ENCODE results near the gene OTOS.

Gene OTOS

GRCh38 chr2:240140511-240140910 is at the start of gene OTOS:
Gene OTOS (minus strand): TSS chr2:240140658. CDS start chr2:240140326, 332 bp downstream.
- no peak for DNase-seq

- no peak for DNase-seq
These were observed 49.2 kb upstream of the OTOS start for GRCh38 chr2:240189686-240190085.

- DNase-seq, result no peak
These were observed 47.6 kb upstream of the OTOS start for GRCh38 chr2:240187989-240188590.

GRCh38 chr2:240186191-240186725 is 45.8 kb upstream of the OTOS start:
- no peak for DNase-seq

- DNase-seq, result no peak
These were observed 44.2 kb upstream of the OTOS start for GRCh38 chr2:240184656-240185055.

- DNase-seq, result no peak
These were observed 43.6 kb upstream of the OTOS start for GRCh38 chr2:240183875-240184590.

- DNase-seq, result no peak
These were observed 42.8 kb upstream of the OTOS start for GRCh38 chr2:240183006-240183874.

- no peak for DNase-seq
These were observed 42.0 kb upstream of the OTOS start for GRCh38 chr2:240182476-240182875.

- no peak for DNase-seq
These were observed 41.5 kb upstream of the OTOS start for GRCh38 chr2:240182001-240182400.

- no peak for DNase-seq
These were observed 39.6 kb upstream of the OTOS start for GRCh38 chr2:240179941-240180666.

- no peak for DNase-seq
These were observed 38.8 kb upstream of the OTOS start for GRCh38 chr2:240179186-240179815.

GRCh38 chr2:240178564-240178963 is 38.1 kb upstream of the OTOS start:
- DNase-seq, result no peak

- DNase-seq, result no peak
These were observed 34.0 kb upstream of the OTOS start for GRCh38 chr2:240174496-240174895.

GRCh38 chr2:240172071-240172895 is 31.8 kb upstream of the OTOS start:
- no peak for DNase-seq

GRCh38 chr2:240170883-240171282 is 30.4 kb upstream of the OTOS start:
- no peak for DNase-seq

- no peak for DNase-seq
These were observed 29.9 kb upstream of the OTOS start for GRCh38 chr2:240170354-240170735.

- DNase-seq, result no peak
These were observed 29.3 kb upstream of the OTOS start for GRCh38 chr2:240169486-240170353.

- no peak for DNase-seq
These were observed 28.3 kb upstream of the OTOS start for GRCh38 chr2:240168546-240169361.

- DNase-seq, result no peak
These were observed 27.6 kb upstream of the OTOS start for GRCh38 chr2:240168041-240168440.

GRCh38 chr2:240167588-240167880 is 27.1 kb upstream of the OTOS start:
- DNase-seq, result no peak
